ENCODE data around the gene FABP7. TPM values are rescaled to one million over a fixed set of nuclear protein-coding genes. Genes with fewer than 3 reads are reported as not detected.

FABP7 gene
- total RNA-seq, 2 donors from 2014 or later: not detected

- Histone ChIP-seq H3K27ac (peak overlapping the region; percentile 96 to 99), H3K4me3 (peak overlapping the region; percentile 60 to 78), H3K4me1 (replicated peaks) (no peaks in the 10 kb centered on the region), H3K27me3 (replicated peaks; ENCODE audit: insufficient read depth) (no peaks in the 10 kb centered on the region), H3K36me3 (no peaks in the 10 kb centered on the region), H3K9me3 (no peaks in the 10 kb centered on the region)
- peak; percentile 36 for DNase-seq (ENCODE audit: low spot score)
- WGBS: 3% methylated on average over 14 of the region's 14 CpGs
- intact Hi-C loops (cut with DNase I): no loop called here
- TF ChIP-seq POLR2A (IDR thresholded peaks at IDR 0.05) (no peak), POLR2AphosphoS5 (IDR thresholded peaks at IDR 0.05) (no peak)
- TF ChIP-seq, protein P1, sequence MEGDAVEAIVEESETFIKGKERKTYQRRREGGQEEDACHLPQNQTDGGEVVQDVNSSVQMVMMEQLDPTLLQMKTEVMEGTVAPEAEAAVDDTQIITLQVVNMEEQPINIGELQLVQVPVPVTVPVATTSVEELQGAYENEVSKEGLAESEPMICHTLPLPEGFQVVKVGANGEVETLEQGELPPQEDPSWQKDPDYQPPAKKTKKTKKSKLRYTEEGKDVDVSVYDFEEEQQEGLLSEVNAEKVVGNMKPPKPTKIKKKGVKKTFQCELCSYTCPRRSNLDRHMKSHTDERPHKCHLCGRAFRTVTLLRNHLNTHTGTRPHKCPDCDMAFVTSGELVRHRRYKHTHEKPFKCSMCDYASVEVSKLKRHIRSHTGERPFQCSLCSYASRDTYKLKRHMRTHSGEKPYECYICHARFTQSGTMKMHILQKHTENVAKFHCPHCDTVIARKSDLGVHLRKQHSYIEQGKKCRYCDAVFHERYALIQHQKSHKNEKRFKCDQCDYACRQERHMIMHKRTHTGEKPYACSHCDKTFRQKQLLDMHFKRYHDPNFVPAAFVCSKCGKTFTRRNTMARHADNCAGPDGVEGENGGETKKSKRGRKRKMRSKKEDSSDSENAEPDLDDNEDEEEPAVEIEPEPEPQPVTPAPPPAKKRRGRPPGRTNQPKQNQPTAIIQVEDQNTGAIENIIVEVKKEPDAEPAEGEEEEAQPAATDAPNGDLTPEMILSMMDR (IDR thresholded peaks at IDR 0.05): no peak
Measured at GRCh38 chr6:122790028-122790422, 10.5 kb downstream of the FABP7 start.

DNA sequence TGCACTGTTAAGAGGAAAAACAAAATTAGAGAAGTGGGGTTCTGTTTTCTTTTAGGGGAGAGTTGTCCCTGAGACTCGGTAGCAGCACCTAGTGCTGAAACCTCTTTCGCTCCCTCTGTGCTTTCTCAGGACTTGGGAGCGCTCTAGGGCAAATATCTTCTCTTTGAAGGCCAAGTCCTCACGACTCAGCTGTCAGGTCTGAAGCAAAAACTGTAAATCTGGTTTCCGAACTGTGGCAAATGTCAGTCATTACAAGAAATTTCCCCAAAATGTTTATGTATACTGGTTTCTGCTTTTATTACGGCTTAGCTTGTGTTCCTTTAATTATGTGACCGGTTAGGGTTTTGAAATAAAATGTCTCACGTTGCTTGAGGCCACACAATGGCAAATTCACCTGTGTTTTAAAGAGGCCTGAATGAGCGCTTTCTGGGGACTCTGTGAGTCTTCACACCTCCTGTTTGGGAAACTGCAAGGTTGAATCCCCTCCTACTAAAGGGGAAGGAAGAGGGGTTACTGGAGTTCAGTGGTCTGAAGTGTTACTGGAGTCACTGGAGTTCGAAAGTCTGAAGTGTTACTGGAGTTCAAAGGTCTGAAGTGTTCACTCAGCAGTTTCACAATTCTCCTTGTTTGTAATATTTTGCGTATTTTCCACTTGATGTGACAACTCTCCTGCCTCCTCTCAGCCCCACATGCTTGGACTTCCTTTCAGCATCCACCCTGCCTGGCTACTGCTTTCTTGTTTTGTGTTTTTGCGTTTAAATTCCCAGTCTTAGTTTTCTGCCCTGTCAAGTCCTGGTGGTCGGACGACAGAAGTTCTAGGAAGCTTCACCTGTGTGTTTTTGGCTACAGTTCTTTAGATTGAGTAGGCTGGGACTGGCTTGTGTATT is 11.2 kb downstream of the FABP7 start:
- no peaks in the 10 kb centered on the region for H3K27me3 ChIP-seq (replicated peaks; ENCODE audit: insufficient read depth)
- WGBS: 35% methylated on average over 14 of the region's 14 CpGs
- H3K27ac ChIP-seq: peak overlapping the region; percentile 96 to 99
- TF ChIP-seq POLR2AphosphoS5 (IDR thresholded peaks at IDR 0.05) (peak; percentile 3), POLR2A (IDR thresholded peaks at IDR 0.05) (no peak)
- no peaks in the 10 kb centered on the region for H3K4me1 ChIP-seq (replicated peaks)
- no peaks in the 10 kb centered on the region for H3K9me3 ChIP-seq
- H3K36me3 ChIP-seq: no peaks in the 10 kb centered on the region
- intact Hi-C loops (cut with DNase I): no loop called here
- DNase-seq (ENCODE audit: low spot score): peak; percentile 36
- H3K4me3 ChIP-seq: peak overlapping the region; percentile 60 to 78

DNA sequence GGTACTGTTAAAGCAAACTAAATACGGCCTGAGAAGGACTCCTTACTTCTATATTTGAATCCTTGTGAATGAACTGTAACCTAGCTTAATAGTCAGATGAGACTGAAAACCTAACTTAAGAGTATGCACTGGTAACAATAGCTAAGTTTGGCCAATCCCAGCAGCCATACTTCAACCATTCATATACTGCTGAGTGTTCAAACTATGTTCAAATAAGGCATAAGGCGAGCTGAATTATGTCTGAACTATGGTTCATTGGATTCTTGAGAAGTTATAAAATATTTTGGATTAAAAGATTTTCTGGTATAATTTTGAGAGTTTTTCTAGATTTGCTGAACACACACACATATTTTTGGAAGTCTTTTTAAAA is 11.8 kb downstream of the FABP7 start:
- H3K9me3 ChIP-seq: no peaks in the 10 kb centered on the region
- no peaks in the 10 kb centered on the region for H3K27me3 ChIP-seq (replicated peaks; ENCODE audit: insufficient read depth)
- peak overlapping the region; percentile 96 to 99 for H3K27ac ChIP-seq
- TF ChIP-seq, protein P1 (IDR thresholded peaks at IDR 0.05): no peak
- TF ChIP-seq POLR2A (IDR thresholded peaks at IDR 0.05) (no peak), POLR2AphosphoS5 (IDR thresholded peaks at IDR 0.05) (no peak)
- WGBS: 82% methylated on average over 2 of the region's 2 CpGs
- H3K4me3 ChIP-seq: no peak overlapping the region
- H3K36me3 ChIP-seq: no peaks in the 10 kb centered on the region
- intact Hi-C loops (cut with DNase I): no loop called here
- H3K4me1 ChIP-seq (replicated peaks): no peaks in the 10 kb centered on the region
- DNase-seq (ENCODE audit: low spot score): no peak

GRCh38 chr6:122792766-122793165 is 13.2 kb downstream of the FABP7 start:
- Histone ChIP-seq H3K9me3 (no peaks in the 10 kb centered on the region), H3K4me1 (replicated peaks) (no peaks in the 10 kb centered on the region), H3K4me3 (no peak overlapping the region), H3K27me3 (replicated peaks; ENCODE audit: insufficient read depth) (no peaks in the 10 kb centered on the region), H3K27ac (no peak overlapping the region), H3K36me3 (no peaks in the 10 kb centered on the region)
- no peak for DNase-seq (ENCODE audit: low spot score)
- intact Hi-C loops (cut with DNase I): no loop called here
- TF ChIP-seq POLR2A (IDR thresholded peaks at IDR 0.05) (no peak), POLR2AphosphoS5 (IDR thresholded peaks at IDR 0.05) (no peak)
- TF ChIP-seq, protein P1 (IDR thresholded peaks at IDR 0.05): no peak
- 80% methylated on average over 2 of the region's 2 CpGs for WGBS

DNA sequence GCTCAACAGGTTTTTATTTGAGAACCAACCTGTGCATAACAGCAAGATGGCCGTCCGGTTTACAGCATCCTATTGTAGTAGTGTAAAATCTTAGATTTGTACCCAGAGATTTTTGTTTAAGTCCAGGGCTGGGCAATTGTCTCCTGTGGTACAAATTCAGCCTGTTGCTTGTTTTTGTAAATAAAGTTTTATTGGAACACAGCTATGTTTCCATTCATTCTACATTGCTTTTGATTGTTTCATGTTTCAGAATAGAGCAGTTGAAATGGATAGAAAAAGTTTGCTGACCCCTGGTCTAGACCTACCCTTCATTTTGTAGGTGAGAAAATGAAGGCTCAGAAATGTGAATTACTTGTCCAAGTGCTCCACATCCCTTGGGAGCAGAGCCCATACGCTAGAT is 18.0 kb downstream of the FABP7 start:
- Histone ChIP-seq H3K27ac (no peak overlapping the region), H3K4me3 (no peak overlapping the region), H3K9me3 (no peaks in the 10 kb centered on the region), H3K4me1 (replicated peaks) (no peaks in the 10 kb centered on the region), H3K27me3 (replicated peaks; ENCODE audit: insufficient read depth) (no peaks in the 10 kb centered on the region), H3K36me3 (no peaks in the 10 kb centered on the region)
- TF ChIP-seq POLR2A (IDR thresholded peaks at IDR 0.05) (no peak), POLR2AphosphoS5 (IDR thresholded peaks at IDR 0.05) (no peak)
- TF ChIP-seq, protein P1 (IDR thresholded peaks at IDR 0.05): no peak
- no peak for DNase-seq (ENCODE audit: low spot score)
- 97% methylated on average over 3 of the region's 3 CpGs for WGBS
- intact Hi-C loops (cut with DNase I): no loop called here
